Upper lobe of right lung (tissue), 1 donor: ENCODE results near the gene ACSS1. TPM values are rescaled to one million over a fixed set of nuclear protein-coding genes. Genes with fewer than 3 reads are reported as not detected.
A peak's percentile ranks its signal among the peaks of the same experiment; 100 is the strongest.

Source experiments
- ATAC-seq: fragments of 200-7000 bp; cut with Tn5 transposase; one replicate; pipeline ENCODE4 v1.9.1; 2020; ENCODE audit warnings: mild to moderate bottlenecking, moderate library complexity
- DNase-seq: peaks from one replicate; pipeline ENCODE4 v3.0.0-alpha.2; 2020
- H3K27ac ChIP-seq: fragments of 200-600 bp; one replicate; pipeline ENCODE4 v1.8.0; 2022
- H3K27me3 ChIP-seq: fragments of 200-600 bp; one replicate; pipeline ENCODE4 v1.8.0; 2022; ENCODE audit warnings: mild to moderate bottlenecking
- H3K36me3 ChIP-seq: fragments of 200-600 bp; one replicate; pipeline ENCODE4 v1.8.0; 2022
- H3K4me1 ChIP-seq: fragments of 200-600 bp; one replicate; pipeline ENCODE4 v1.8.0; 2022
- H3K4me3 ChIP-seq: fragments of 200-600 bp; one replicate; pipeline ENCODE4 v1.8.0; 2022; ENCODE audit warnings: mild to moderate bottlenecking
- H3K9me3 ChIP-seq: fragments of 200-600 bp; one replicate; pipeline ENCODE4 v1.8.0; 2022
- CTCF ChIP-seq: fragments of 200-600 bp; IDR thresholded peaks from one replicate; pipeline ENCODE4 v1.8.0; 2022; ENCODE audit warnings: antibody characterized with exemption
- intact Hi-C: fragments of 100-400 bp; cut with DNase I; formaldehyde crosslinking; loops from one replicate; pipeline ENCODE4 v1.11.0; 2022
- total RNA-seq: library from RNA; stranded (reverse); fragmentation: NEBNext Ultra II Directional; extraction: Animal tissue kit (Norgen Biotek cat#: 25700); gene quantifications from one replicate; pipeline ENCODE4 v1.2.1, GENCODE V29; 2021
- donor health status: DM: no; HTN: yes; CAD: no; lungs with severe emphysema.

The ACSS1 gene
- total RNA-seq, 1 donor from 2014 or later = 37.2 TPM

DNA sequence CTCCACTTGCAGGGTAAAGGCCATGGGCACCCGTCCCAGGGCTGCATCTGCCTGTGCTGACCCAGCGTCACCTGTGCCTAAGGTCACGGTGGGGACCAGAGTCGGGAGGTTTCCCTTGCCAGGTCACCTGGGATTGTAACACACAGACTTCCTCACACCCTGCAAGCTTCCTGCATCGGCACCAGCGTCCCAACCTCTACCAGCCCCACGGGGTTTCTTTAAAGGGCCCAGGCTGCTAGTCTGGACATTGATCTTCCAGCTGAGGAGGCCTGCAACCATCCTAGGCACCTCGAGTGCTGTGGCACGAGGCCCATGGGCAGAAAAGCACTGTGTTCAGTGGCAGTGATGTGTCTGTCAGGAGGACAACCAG, 12.6 kb downstream of the ACSS1 start:
- Histone ChIP-seq H3K27me3 (no peaks in the 10 kb centered on the region), H3K9me3 (no peaks in the 10 kb centered on the region), H3K36me3 (peaks cover 19% of the 10 kb centered on the region), H3K4me1 (peaks cover 55% of the 10 kb centered on the region), H3K4me3 (no peak overlapping the region), H3K27ac (no peak overlapping the region)
- TF ChIP-seq CTCF = no peak
- DNase-seq = peak; percentile 54
- no peak for ATAC-seq
- intact Hi-C loops = no loop called here

- no peak for TF ChIP-seq CTCF
- intact Hi-C loops = no loop called here
- DNase-seq (peak; percentile 46), ATAC-seq (no peak)
- Histone ChIP-seq H3K27ac (peak overlapping the region; percentile 24), H3K4me1 (peaks cover 59% of the 10 kb centered on the region), H3K9me3 (no peaks in the 10 kb centered on the region), H3K27me3 (no peaks in the 10 kb centered on the region), H3K36me3 (peaks cover 19% of the 10 kb centered on the region), H3K4me3 (no peak overlapping the region)
Measured at GRCh38 chr20:25044660-25045342, 13.1 kb downstream of the ACSS1 start.

- Histone ChIP-seq H3K4me1 (peaks cover 60% of the 10 kb centered on the region), H3K4me3 (no peak overlapping the region), H3K36me3 (peaks cover 19% of the 10 kb centered on the region), H3K27ac (peak overlapping the region; percentile 24), H3K27me3 (no peaks in the 10 kb centered on the region), H3K9me3 (no peaks in the 10 kb centered on the region)
- TF ChIP-seq CTCF = no peak
- intact Hi-C loops = no loop called here
- no peak for DNase-seq
- no peak for ATAC-seq
Measured at GRCh38 chr20:25044261-25044560, 13.7 kb downstream of the ACSS1 start.

- intact Hi-C loops = no loop called here
- DNase-seq (peak; percentile 58), ATAC-seq (no peak)
- Histone ChIP-seq H3K27ac (peak overlapping the region; percentile 59), H3K9me3 (no peaks in the 10 kb centered on the region), H3K4me3 (no peak overlapping the region), H3K27me3 (no peaks in the 10 kb centered on the region), H3K4me1 (peaks cover 60% of the 10 kb centered on the region), H3K36me3 (peaks cover 19% of the 10 kb centered on the region)
- no peak for TF ChIP-seq CTCF
Measured at GRCh38 chr20:25043499-25044260, 14.3 kb downstream of the ACSS1 start.

DNA sequence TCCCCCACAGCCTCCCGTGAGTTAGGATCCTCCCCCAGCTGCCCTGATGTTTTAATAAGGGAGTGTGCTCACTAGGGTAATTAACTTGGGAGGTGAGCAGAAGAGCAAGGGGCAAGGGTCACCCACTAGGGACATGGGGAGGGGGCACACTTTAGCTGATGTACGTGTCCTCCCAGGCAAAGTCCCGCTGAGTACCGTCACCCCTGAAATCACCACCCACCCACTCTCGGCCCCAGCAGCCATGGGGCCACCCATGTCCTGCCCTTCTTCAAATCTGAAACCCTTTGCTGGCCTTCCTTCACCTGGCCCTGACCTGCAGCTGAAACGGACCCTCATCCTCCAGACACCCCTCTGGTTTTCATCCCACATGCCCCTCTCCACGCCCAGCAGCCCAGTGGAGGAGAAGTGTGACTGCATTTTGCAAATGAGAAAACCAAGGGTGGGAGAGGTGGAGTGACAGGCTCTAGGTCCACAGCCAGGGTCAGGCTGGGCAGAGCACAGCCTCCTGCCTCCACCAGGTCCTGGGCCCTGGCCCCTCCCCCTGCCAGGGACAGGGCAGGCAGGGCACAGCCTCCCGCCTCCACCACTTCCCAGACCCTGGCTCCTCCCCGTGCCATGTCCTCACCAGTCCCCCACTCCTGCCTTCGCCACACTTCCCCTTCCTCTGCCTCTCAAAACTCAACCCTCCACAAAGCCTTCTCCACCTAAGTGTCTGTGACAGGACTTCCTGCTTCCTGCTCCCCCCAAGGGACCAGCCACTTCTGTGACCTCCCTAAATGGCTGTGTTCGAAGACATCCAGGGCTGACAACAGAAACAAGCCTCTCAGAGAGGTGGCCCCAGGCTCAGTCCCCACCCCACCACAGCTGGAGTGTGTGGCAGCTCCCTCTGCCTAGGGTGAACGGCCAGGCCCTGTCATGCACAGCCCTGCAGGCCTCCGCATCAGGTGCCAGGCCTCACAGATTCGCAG, 15.1 kb downstream of the ACSS1 start:
- H3K4me1 ChIP-seq = peaks cover 61% of the 10 kb centered on the region
- ATAC-seq = peak; percentile 87
- peak; percentile 91 for DNase-seq
- no peaks in the 10 kb centered on the region for H3K27me3 ChIP-seq
- no peak for TF ChIP-seq CTCF
- no peaks in the 10 kb centered on the region for H3K9me3 ChIP-seq
- H3K36me3 ChIP-seq = peaks cover 18% of the 10 kb centered on the region
- intact Hi-C loops = no loop called here
- H3K27ac ChIP-seq = peak overlapping the region; percentile 59
- no peak overlapping the region for H3K4me3 ChIP-seq
